Raji (cell line): Measurements from ENCODE around the gene ABCG1.

Experiments used
- POLR2A ChIP-seq: IDR thresholded peaks from 2 replicates; pipeline ENCODE4 v1.6.1; 2011; ENCODE audit warnings: low read depth, low read length, control low read depth; ENCODE audit not compliant: insufficient read depth

The ABCG1 gene

DNA sequence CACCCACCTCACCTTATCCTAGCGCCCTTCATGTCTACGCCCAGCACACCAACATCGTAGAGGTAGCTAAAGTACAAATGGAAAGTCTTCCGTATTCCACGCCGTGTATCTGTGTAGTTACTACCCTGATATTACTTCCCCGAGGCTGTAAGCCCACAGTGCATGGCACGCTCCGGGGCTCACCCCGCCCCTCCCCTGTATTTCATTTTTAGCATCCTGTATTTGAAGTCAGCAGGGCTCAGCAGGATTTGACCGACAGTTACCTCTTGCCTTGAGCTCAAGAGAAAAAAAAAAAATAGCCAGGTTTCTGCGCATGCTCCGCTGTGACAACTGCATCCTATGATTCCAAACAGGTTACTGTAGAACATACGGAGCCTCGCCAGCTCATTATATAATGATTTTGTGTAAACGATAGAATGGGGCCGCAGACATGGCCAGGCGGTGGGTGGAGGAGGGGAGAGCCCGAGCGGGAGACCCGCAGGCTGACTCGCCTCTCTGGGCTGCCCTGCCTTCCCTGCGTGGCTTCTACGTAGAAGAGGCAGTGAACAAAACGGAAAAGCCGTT lies 1.3 kb downstream of the ABCG1 start:
- TF ChIP-seq POLR2A: no peak

- TF ChIP-seq POLR2A: no peak
These were observed 2.8 kb downstream of the ABCG1 start for GRCh38 chr21:42221581-42222345.

- no peak for TF ChIP-seq POLR2A
These were observed 3.4 kb downstream of the ABCG1 start for GRCh38 chr21:42222386-42222785.

- no peak for TF ChIP-seq POLR2A
These were observed 4.0 kb downstream of the ABCG1 start for GRCh38 chr21:42222821-42223390.

GRCh38 chr21:42223826-42224575 lies 5.1 kb downstream of the ABCG1 start:
- no peak for TF ChIP-seq POLR2A

GRCh38 chr21:42225042-42225441 lies 6.1 kb downstream of the ABCG1 start:
- no peak for TF ChIP-seq POLR2A

DNA sequence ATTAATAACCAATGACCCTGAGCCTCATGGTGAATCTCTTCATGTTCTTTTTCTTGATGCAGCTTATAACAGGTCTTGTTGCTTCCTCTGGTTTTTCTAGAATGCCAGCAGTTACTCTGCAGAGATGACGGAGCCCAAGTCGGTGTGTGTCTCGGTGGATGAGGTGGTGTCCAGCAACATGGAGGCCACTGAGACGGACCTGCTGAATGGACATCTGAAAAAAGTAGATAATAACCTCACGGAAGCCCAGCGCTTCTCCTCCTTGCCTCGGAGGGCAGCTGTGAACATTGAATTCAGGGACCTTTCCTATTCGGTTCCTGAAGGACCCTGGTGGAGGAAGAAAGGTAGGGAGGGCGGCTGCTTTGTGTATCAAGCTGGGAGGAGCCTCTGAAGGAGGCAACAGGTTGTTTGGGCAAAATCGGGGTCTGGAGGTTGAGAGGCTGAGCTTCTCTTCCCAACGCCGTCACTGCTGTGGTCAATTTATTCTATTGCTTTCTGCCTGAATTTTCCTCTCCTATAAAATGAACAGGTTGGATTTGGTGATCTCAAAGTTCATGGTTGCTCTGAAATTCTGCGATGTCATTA lies 6.7 kb downstream of the ABCG1 start:
- no peak for TF ChIP-seq POLR2A

DNA sequence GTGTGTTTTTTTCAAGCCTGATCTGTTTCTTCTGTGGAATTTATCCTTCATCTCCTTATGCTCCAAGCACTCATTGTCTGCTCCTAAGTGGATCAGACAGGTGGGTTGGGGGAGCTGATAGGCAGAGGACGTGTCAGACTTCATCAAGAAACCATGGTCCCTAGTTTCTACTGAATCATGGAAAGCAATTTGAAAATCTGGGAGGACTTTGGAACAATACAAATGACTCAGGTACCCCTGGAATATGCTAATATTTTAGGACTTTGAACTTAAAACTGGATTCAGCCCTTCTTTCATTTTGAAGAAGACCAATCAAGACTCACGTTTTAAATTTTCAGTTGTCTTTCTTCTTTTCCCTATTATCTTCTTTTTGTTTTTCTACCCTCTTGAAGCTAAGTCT lies 7.7 kb downstream of the ABCG1 start:
- no peak for TF ChIP-seq POLR2A

- no peak for TF ChIP-seq POLR2A
These were observed 9.2 kb downstream of the ABCG1 start for GRCh38 chr21:42227909-42228708.

- TF ChIP-seq POLR2A: no peak
These were observed 9.8 kb downstream of the ABCG1 start for GRCh38 chr21:42228709-42229220.

DNA sequence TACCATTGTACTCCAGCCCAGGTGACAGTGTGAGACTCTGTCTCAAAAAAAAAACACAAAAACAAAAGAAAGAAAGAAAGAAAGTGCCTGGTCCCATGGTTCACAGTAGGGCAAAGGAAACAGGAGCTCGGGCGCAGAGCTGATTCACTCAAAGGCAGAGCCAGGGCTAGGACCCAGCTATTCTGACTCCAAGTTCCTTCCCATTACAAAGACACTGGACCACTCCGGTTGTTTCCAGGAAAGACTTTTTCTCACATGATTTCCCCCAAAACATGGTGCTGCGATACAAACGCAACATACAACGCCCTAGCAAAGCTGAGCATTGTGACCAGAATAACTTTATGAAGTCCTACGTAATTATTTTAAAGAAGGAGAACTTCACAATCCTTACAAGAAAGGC lies 10.7 kb downstream of the ABCG1 start:
- TF ChIP-seq POLR2A: no peak

DNA sequence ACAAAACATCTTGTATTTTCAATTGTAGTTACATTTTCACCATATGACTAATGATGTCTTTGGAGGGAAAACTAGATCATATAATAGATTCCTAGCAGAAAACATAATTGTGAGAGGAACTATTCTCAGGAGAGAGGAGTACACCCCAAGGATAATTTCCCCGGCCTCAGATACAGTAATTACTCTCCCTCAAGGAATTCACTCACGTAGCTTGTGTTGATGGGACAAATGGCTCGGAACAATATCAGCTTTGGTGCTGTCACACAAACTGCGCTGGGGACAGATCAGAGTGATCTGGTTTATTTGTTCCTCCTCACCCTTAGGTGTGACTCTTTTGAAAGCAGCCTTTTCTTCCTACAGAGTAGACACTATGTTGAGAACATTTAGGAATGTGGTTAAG lies 11.2 kb downstream of the ABCG1 start:
- no peak for TF ChIP-seq POLR2A

DNA sequence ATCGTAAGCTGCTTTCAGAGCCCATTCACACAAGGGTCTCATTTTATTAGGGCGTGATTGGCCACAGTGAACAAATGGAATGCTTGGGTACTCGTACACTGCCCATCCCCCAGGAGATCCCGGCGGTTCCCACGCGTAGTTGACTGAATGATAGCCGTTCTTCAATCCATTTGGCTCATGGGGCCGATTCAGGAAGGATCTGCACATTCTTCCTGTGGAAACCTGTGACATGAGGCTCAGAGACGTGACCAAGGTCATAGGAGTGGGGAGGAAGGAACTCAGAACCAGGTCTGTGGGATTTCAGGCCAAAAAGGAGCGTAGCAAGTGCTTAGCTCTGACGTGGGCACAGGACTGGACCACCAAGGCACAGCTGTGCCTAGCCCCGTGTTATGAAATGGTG lies 11.7 kb downstream of the ABCG1 start:
- TF ChIP-seq POLR2A: no peak

GRCh38 chr21:42231756-42232155 lies 12.8 kb downstream of the ABCG1 start:
- no peak for TF ChIP-seq POLR2A

DNA sequence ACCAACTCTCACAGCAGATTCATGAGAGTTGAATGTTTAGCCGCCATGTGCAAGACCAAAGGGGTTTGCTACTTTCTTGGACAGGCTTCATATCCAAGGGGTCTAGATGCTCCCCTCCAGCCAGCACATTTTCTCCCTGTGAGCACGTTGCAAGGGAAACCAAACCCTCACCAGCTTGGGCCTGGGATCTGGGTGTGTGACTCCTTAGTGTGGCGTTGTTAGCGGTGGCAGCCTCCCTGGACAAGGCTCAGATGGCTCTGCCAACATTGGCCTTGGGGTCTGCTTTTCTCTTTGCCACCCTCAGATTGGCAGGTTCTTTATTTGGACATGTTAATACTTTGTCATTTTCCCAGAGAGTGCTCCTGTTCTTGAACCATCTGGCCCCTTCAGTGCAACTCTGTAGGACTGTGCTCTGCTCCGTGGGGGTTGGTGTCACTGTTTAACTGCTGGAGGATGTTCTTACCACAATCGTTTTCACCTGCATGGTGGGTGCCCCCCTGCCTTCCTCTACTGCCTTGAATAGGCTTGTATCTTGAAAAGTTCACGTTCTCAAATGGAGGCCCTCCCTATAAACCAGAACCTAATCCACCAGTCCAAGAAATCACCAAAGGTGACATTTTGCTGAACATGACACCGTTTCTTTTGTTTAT lies 13.4 kb downstream of the ABCG1 start:
- TF ChIP-seq POLR2A: no peak
